ENCODE data around the gene TUBA3D. TPM values are rescaled to one million over a fixed set of nuclear protein-coding genes. Genes with fewer than 3 reads are reported as not detected.
A peak's percentile ranks its signal among the peaks of the same experiment; 100 is the strongest.
"Not testable (repeated sequence)": the region's sequence is repeated elsewhere in the genome, so short reads cannot be mapped to it uniquely, and the experiment has no call there.

Gene TUBA3D
- polyA plus RNA-seq, 4 donors, result 0.04 to 6.8 (median 2.1) TPM

GRCh38 chr2:131488306-131489205 lies 12.6 kb downstream of the TUBA3D start:
- Histone ChIP-seq H3K9me3 (ENCODE audit: control insufficient read depth in 2 of 2, insufficient read depth in 1 of 2, low read depth in 1 of 2, low read length in 1 of 2) (no peaks in the 10 kb centered on the region), H3K27me3 (ENCODE audit: control insufficient read depth in 3 of 3, insufficient read depth in 3 of 3, low read length in 3 of 3) (no peaks in the 10 kb centered on the region), H3K4me1 (ENCODE audit: control insufficient read depth in 3 of 3, insufficient read depth in 2 of 3, low read depth in 1 of 3, low read length in 2 of 3) (no peaks in the 10 kb centered on the region), H3K36me3 (ENCODE audit: control insufficient read depth in 3 of 3, insufficient read depth in 2 of 3, low read depth in 1 of 3, low read length in 3 of 3) (peaks cover 0 to 34% (median 0%) of the 10 kb centered on the region in 3 donors), H3K27ac (ENCODE audit: low read depth in 1 of 3, low read length in 2 of 3) (no peak overlapping the region), H3K4me3 (ENCODE audit: low read depth in 1 of 3, low read length in 3 of 3) (no peak overlapping the region)
- 83 to 84% (median 84%) methylated on average over 14 of the region's 14 CpGs for WGBS, 3 donors
- DNase-seq (no peak), FAIRE-seq (no peak)

GRCh38 chr2:131490616-131491468 lies 14.9 kb downstream of the TUBA3D start:
- not testable (repeated sequence) for H3K4me1 ChIP-seq (ENCODE audit: control insufficient read depth in 3 of 3, insufficient read depth in 2 of 3, low read depth in 1 of 3, low read length in 2 of 3); H3K9me3 ChIP-seq (ENCODE audit: control insufficient read depth in 2 of 2, insufficient read depth in 1 of 2, low read depth in 1 of 2, low read length in 1 of 2); H3K27me3 ChIP-seq (ENCODE audit: control insufficient read depth in 3 of 3, insufficient read depth in 3 of 3, low read length in 3 of 3); FAIRE-seq
- peak overlapping the region; percentile 40 to 59 (median 56) for H3K4me3 ChIP-seq (ENCODE audit: low read depth in 1 of 3, low read length in 3 of 3)
- H3K27ac ChIP-seq (ENCODE audit: low read depth in 1 of 3, low read length in 2 of 3), result peak overlapping the region in 2 of 3 donors; percentile 40 to 70
- DNase-seq, result peak; percentile 25 to 30
- peaks cover 0 to 24% (median 0%) of the 10 kb centered on the region in 3 donors for H3K36me3 ChIP-seq (ENCODE audit: control insufficient read depth in 3 of 3, insufficient read depth in 2 of 3, low read depth in 1 of 3, low read length in 3 of 3)
- WGBS, 3 donors, result 48 to 64% (median 55%) methylated on average over 17 to 20 of the region's 20 CpGs

- not testable (repeated sequence) for FAIRE-seq; H3K27me3 ChIP-seq (ENCODE audit: control insufficient read depth in 3 of 3, insufficient read depth in 3 of 3, low read length in 3 of 3); H3K4me1 ChIP-seq (ENCODE audit: control insufficient read depth in 3 of 3, insufficient read depth in 2 of 3, low read depth in 1 of 3, low read length in 2 of 3); H3K9me3 ChIP-seq (ENCODE audit: control insufficient read depth in 2 of 2, insufficient read depth in 1 of 2, low read depth in 1 of 2, low read length in 1 of 2)
- H3K36me3 ChIP-seq (ENCODE audit: control insufficient read depth in 3 of 3, insufficient read depth in 2 of 3, low read depth in 1 of 3, low read length in 3 of 3), result peaks cover 0 to 26% (median 0%) of the 10 kb centered on the region in 3 donors
- H3K27ac ChIP-seq (ENCODE audit: low read depth in 1 of 3, low read length in 2 of 3), result peak overlapping the region in 2 of 3 donors; percentile 40 to 70
- H3K4me3 ChIP-seq (ENCODE audit: low read depth in 1 of 3, low read length in 3 of 3), result peak overlapping the region; percentile 40 to 59 (median 56)
- 11 to 17% (median 14%) methylated on average over 8 to 22 of the region's 22 CpGs for WGBS, 3 donors
- DNase-seq, result peak in 1 of 2 donors; percentile 44
Observed at GRCh38 chr2:131491469-131491836, 15.5 kb downstream of the TUBA3D start.

- 0% methylated on average over 27 to 53 of the region's 53 CpGs for WGBS, 3 donors
- not testable (repeated sequence) for H3K9me3 ChIP-seq (ENCODE audit: control insufficient read depth in 2 of 2, insufficient read depth in 1 of 2, low read depth in 1 of 2, low read length in 1 of 2); DNase-seq; H3K27me3 ChIP-seq (ENCODE audit: control insufficient read depth in 3 of 3, insufficient read depth in 3 of 3, low read length in 3 of 3); FAIRE-seq; H3K4me1 ChIP-seq (ENCODE audit: control insufficient read depth in 3 of 3, insufficient read depth in 2 of 3, low read depth in 1 of 3, low read length in 2 of 3)
- Histone ChIP-seq H3K27ac (ENCODE audit: low read depth in 1 of 3, low read length in 2 of 3) (peak within 1 kb of the TSS; percentile 92 to 98 (median 98)), H3K4me3 (ENCODE audit: low read depth in 1 of 3, low read length in 3 of 3) (peak within 1 kb of the TSS; percentile 69 to 94 (median 93)), H3K36me3 (ENCODE audit: control insufficient read depth in 3 of 3, insufficient read depth in 2 of 3, low read depth in 1 of 3, low read length in 3 of 3) (peaks cover 0 to 26% (median 0%) of the 10 kb centered on the region in 3 donors)
Observed at GRCh38 chr2:131492015-131492417, 16.1 kb downstream of the TUBA3D start, which contains the start of gene MZT2A. MZT2A (minus strand) TSS chr2:131492397; CDS start chr2:131492376, 21 bp downstream.

- H3K9me3 ChIP-seq (ENCODE audit: control insufficient read depth in 2 of 2, insufficient read depth in 1 of 2, low read depth in 1 of 2, low read length in 1 of 2), result no peaks in the 10 kb centered on the region
- H3K27me3 ChIP-seq (ENCODE audit: control insufficient read depth in 3 of 3, insufficient read depth in 3 of 3, low read length in 3 of 3), result no peaks in the 10 kb centered on the region
- peak overlapping the region; percentile 69 to 94 (median 93) for H3K4me3 ChIP-seq (ENCODE audit: low read depth in 1 of 3, low read length in 3 of 3)
- H3K27ac ChIP-seq (ENCODE audit: low read depth in 1 of 3, low read length in 2 of 3), result peak overlapping the region; percentile 92 to 98 (median 98)
- WGBS, 3 donors, result 0% methylated on average over 58 to 79 of the region's 79 CpGs
- peaks cover 0 to 2% (median 0%) of the 10 kb centered on the region in 3 donors for H3K4me1 ChIP-seq (ENCODE audit: control insufficient read depth in 3 of 3, insufficient read depth in 2 of 3, low read depth in 1 of 3, low read length in 2 of 3)
- H3K36me3 ChIP-seq (ENCODE audit: control insufficient read depth in 3 of 3, insufficient read depth in 2 of 3, low read depth in 1 of 3, low read length in 3 of 3), result peaks cover 0 to 26% (median 0%) of the 10 kb centered on the region in 3 donors
- FAIRE-seq, result no peak
- peak; percentile 97 to 98 for DNase-seq
Observed at GRCh38 chr2:131492418-131493198, 16.7 kb downstream of the TUBA3D start.

GRCh38 chr2:131493199-131493968 lies 17.5 kb downstream of the TUBA3D start:
- 0 to 1% (median 1%) methylated on average over 30 to 40 of the region's 40 CpGs for WGBS, 3 donors
- peak; percentile 25 to 31 for DNase-seq
- Histone ChIP-seq H3K27me3 (ENCODE audit: control insufficient read depth in 3 of 3, insufficient read depth in 3 of 3, low read length in 3 of 3) (no peaks in the 10 kb centered on the region), H3K27ac (ENCODE audit: low read depth in 1 of 3, low read length in 2 of 3) (peak overlapping the region; percentile 92 to 98 (median 98)), H3K36me3 (ENCODE audit: control insufficient read depth in 3 of 3, insufficient read depth in 2 of 3, low read depth in 1 of 3, low read length in 3 of 3) (peaks cover 0 to 22% (median 0%) of the 10 kb centered on the region in 3 donors), H3K9me3 (ENCODE audit: control insufficient read depth in 2 of 2, insufficient read depth in 1 of 2, low read depth in 1 of 2, low read length in 1 of 2) (no peaks in the 10 kb centered on the region), H3K4me3 (ENCODE audit: low read depth in 1 of 3, low read length in 3 of 3) (peak overlapping the region; percentile 69 to 94 (median 93)), H3K4me1 (ENCODE audit: control insufficient read depth in 3 of 3, insufficient read depth in 2 of 3, low read depth in 1 of 3, low read length in 2 of 3) (peaks cover 0 to 2% (median 0%) of the 10 kb centered on the region in 3 donors)
- FAIRE-seq, result no peak

GRCh38 chr2:131495506-131495905 lies 19.6 kb downstream of the TUBA3D start:
- DNase-seq, FAIRE-seq: not testable (repeated sequence)
- 75 to 100% (median 83%) methylated on average over 1 of the region's 1 CpG for WGBS, 3 donors

More at GRCh38 chr2:131495506-131495905, 19.6 kb downstream of the TUBA3D start:
- not testable (repeated sequence) for H3K27ac ChIP-seq (ENCODE audit: low read depth in 1 of 3, low read length in 2 of 3); H3K4me3 ChIP-seq (ENCODE audit: low read depth in 1 of 3, low read length in 3 of 3); H3K4me1 ChIP-seq (ENCODE audit: control insufficient read depth in 3 of 3, insufficient read depth in 2 of 3, low read depth in 1 of 3, low read length in 2 of 3); H3K27me3 ChIP-seq (ENCODE audit: control insufficient read depth in 3 of 3, insufficient read depth in 3 of 3, low read length in 3 of 3); H3K9me3 ChIP-seq (ENCODE audit: control insufficient read depth in 2 of 2, insufficient read depth in 1 of 2, low read depth in 1 of 2, low read length in 1 of 2)
- peaks cover 0 to 19% (median 6%) of the 10 kb centered on the region in 3 donors for H3K36me3 ChIP-seq (ENCODE audit: control insufficient read depth in 3 of 3, insufficient read depth in 2 of 3, low read depth in 1 of 3, low read length in 3 of 3)

Data from small intestine (tissue), 7 donors.